Lower leg skin (tissue), 3 donors: ENCODE data around the gene NAV3.

Source experiments
- POLR2A ChIP-seq, 2 donors: fragments of 450-650 bp; IDR thresholded peaks; one replicate each; pipeline ENCODE4 v1.6.1; 2016 to 2017; ENCODE audit warnings: antibody characterized with exemption in 2 of 2, mild to moderate bottlenecking in 1 of 2, moderate library complexity in 1 of 2
- TF ChIP-seq, protein P1 (sequence below), 3 donors: fragments of 450-650 bp; IDR thresholded peaks; one replicate each; pipeline ENCODE4 v1.5.1; 2016; ENCODE audit warnings: antibody characterized with exemption in 3 of 3, mild to moderate bottlenecking in 3 of 3, moderate library complexity in 2 of 3

- no peak for TF ChIP-seq POLR2A (IDR thresholded peaks at IDR 0.05)
- TF ChIP-seq, protein P1, sequence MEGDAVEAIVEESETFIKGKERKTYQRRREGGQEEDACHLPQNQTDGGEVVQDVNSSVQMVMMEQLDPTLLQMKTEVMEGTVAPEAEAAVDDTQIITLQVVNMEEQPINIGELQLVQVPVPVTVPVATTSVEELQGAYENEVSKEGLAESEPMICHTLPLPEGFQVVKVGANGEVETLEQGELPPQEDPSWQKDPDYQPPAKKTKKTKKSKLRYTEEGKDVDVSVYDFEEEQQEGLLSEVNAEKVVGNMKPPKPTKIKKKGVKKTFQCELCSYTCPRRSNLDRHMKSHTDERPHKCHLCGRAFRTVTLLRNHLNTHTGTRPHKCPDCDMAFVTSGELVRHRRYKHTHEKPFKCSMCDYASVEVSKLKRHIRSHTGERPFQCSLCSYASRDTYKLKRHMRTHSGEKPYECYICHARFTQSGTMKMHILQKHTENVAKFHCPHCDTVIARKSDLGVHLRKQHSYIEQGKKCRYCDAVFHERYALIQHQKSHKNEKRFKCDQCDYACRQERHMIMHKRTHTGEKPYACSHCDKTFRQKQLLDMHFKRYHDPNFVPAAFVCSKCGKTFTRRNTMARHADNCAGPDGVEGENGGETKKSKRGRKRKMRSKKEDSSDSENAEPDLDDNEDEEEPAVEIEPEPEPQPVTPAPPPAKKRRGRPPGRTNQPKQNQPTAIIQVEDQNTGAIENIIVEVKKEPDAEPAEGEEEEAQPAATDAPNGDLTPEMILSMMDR (IDR thresholded peaks at IDR 0.05) = no peak
Observed at GRCh38 chr12:77895699-77896098, 65.0 kb downstream of the NAV3 start.
